SU-DHL-6 (cell line): ENCODE results near the gene MSH3.

ENCODE experiments used
- EZH2phosphoT487 ChIP-seq: fragments of 200-600 bp; sonication (generic), shearing (Covaris generic); conservative IDR thresholded peaks from 2 replicates; pipeline ENCODE4 v1.6.1; 2018; ENCODE audit warnings: mild to moderate bottlenecking, antibody characterized with exemption, low read length, moderate library complexity, mixed read lengths
- TF ChIP-seq, protein P1 (sequence below): fragments of 200-600 bp; sonication (generic); IDR thresholded peaks from one replicate; pipeline ENCODE4 v1.5.1; 2017; ENCODE audit warnings: antibody characterized with exemption, mild to moderate bottlenecking, low read length, moderate library complexity; ENCODE audit not compliant: insufficient read depth, poor library complexity, severe bottlenecking

DNA sequence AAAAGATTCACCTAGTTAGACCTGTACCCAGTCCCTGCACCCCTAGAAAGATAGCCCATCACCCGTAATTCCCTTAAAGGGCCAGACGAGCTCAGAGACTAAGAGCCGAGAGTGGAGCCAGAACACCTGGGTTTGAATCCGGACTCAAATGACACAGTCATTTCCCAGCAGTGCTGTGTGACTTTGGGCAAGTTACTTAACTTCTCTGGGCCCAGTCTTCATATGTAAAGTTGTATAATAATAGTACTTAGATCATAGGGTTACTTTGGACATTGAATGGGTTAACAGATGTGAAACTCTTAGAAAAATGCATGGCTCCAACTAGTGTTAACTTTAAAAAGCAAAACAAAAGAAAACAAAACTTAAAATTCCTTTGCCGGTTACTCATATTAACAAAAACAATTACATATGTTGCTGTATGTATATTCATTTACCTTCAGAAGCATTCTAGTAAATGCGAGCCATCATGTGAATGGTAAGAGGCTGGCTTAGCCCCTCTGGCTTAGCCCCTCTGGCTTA is 265.3 kb downstream of the MSH3 start:
- TF ChIP-seq, protein P1, sequence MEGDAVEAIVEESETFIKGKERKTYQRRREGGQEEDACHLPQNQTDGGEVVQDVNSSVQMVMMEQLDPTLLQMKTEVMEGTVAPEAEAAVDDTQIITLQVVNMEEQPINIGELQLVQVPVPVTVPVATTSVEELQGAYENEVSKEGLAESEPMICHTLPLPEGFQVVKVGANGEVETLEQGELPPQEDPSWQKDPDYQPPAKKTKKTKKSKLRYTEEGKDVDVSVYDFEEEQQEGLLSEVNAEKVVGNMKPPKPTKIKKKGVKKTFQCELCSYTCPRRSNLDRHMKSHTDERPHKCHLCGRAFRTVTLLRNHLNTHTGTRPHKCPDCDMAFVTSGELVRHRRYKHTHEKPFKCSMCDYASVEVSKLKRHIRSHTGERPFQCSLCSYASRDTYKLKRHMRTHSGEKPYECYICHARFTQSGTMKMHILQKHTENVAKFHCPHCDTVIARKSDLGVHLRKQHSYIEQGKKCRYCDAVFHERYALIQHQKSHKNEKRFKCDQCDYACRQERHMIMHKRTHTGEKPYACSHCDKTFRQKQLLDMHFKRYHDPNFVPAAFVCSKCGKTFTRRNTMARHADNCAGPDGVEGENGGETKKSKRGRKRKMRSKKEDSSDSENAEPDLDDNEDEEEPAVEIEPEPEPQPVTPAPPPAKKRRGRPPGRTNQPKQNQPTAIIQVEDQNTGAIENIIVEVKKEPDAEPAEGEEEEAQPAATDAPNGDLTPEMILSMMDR, result no peak
- TF ChIP-seq EZH2phosphoT487, result no peak
